A549 (cell line): ENCODE data around the gene EXOSC6.

Experiments
- BHLHE40 ChIP-seq: IDR thresholded peaks from 2 replicates; pipeline ENCODE4 v1.6.1; 2012; ENCODE audit warnings: low read depth, low read length, inconsistent platforms
- CTCF ChIP-seq: fragments of >200 bp; sonication (Bioruptor Twin); formaldehyde crosslinking; IDR thresholded peaks from 3 replicates; pipeline ENCODE4 v1.5.1; 2016
- ESRRA ChIP-seq: fragments of 150-350 bp; IDR thresholded peaks from 2 replicates; pipeline ENCODE4 v1.6.1; 2014; ENCODE audit warnings: mild to moderate bottlenecking, low read length, borderline replicate concordance
- MAZ ChIP-seq: fragments of 150-350 bp; IDR thresholded peaks from 2 replicates; pipeline ENCODE4 v1.6.1; 2014; ENCODE audit warnings: antibody characterized with exemption, low read depth, low read length, borderline replicate concordance
- POLR2A ChIP-seq: IDR thresholded peaks from 2 replicates; pipeline ENCODE4 v1.6.1; 2012; ENCODE audit warnings: mild to moderate bottlenecking, low read length
- RAD21 ChIP-seq, 2 experiments: fragments of >200 bp in 1 of 2; sonication (Bioruptor Twin) in 1 of 2; formaldehyde crosslinking in 1 of 2; IDR thresholded peaks in 1 of 2; conservative IDR thresholded peaks in 1 of 2; 2 replicates in 1 of 2; 3 replicates in 1 of 2; pipeline ENCODE4 v1.6.1; 2012 to 2018; ENCODE audit warnings: inconsistent platforms in 1 of 2
- RCOR1 ChIP-seq: fragments of 150-350 bp; IDR thresholded peaks from 2 replicates; pipeline ENCODE4 v1.6.1; 2014; ENCODE audit warnings: antibody characterized with exemption, low read length, low read depth

GRCh38 chr16:70298988-70299938 is 47.5 kb upstream of the EXOSC6 start, which contains the start of gene DDX19B:
- no peak for TF ChIP-seq CTCF
- no peak for TF ChIP-seq MAZ
- no peak for TF ChIP-seq RAD21 (conservative IDR thresholded peaks at IDR 0.05 in 1 of 2, IDR thresholded peaks at IDR 0.05 in 1 of 2)
- no peak for TF ChIP-seq BHLHE40
- TF ChIP-seq ESRRA: no peak
- no peak for TF ChIP-seq RCOR1
- TF ChIP-seq POLR2A: peak; percentile 87
